Mammary epithelial cell (primary cell): ENCODE data around the gene NUP62.

ENCODE experiments used
- EZH2 ChIP-seq: IDR thresholded peaks from 2 replicates; pipeline ENCODE4 v1.6.1; 2012; ENCODE audit warnings: low read length, inconsistent platforms, borderline replicate concordance
- TF ChIP-seq, protein P1 (sequence below), 2 donors: IDR thresholded peaks in 1 of 2; conservative IDR thresholded peaks in 1 of 2; 2 replicates each; pipeline ENCODE4 v1.5.1; 2011 to 2012; ENCODE audit warnings: inconsistent platforms in 2 of 2, low read length in 2 of 2, mild to moderate bottlenecking in 2 of 2, control low read depth in 1 of 2, low read depth in 1 of 2; ENCODE audit not compliant: insufficient read depth in 1 of 2; ENCODE audit errors: extremely low read depth in 1 of 2

DNA sequence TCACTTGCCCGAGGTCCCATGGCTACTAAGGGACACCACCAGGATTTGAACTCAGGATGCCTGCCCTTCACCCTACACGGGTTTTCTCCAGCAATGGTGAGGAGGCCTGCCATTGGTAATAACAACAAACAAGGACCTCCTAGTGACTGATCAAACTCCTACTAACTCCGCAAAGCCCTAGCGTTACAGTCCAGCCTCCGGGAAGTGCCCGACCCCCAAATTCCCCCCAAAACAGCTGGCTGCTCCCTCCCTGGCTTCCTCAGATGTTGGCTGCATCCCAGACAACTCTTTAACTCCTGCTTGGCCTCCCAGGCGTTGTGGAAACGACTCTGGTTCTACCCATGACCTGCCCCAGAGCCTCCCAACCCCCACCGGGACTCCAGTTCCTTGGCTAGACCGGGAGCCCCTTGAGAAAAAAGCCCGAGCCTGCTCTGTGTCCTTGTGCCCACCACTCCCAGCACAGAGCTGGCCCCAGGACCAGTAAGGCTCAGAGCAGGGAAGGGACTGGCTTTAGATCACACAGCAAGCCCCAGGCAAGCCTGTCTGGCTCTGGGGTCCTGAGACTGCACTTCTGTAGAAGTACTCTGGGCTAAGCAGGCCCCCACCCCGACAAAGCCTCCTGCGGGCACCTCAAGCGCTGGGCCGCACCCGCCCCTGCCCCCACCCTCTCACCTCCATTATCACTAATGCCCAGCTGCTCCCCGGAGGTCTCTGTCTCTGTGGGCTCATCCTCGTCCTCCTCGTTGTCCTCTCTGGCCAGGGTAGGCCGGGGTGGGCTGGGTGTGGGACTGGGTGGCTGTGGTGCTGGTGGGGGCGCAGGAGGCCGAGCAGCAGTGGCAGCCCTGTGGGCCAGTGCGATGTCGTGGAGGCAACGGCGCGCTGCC, 56.8 kb downstream of the NUP62 start:
- TF ChIP-seq, protein P1, sequence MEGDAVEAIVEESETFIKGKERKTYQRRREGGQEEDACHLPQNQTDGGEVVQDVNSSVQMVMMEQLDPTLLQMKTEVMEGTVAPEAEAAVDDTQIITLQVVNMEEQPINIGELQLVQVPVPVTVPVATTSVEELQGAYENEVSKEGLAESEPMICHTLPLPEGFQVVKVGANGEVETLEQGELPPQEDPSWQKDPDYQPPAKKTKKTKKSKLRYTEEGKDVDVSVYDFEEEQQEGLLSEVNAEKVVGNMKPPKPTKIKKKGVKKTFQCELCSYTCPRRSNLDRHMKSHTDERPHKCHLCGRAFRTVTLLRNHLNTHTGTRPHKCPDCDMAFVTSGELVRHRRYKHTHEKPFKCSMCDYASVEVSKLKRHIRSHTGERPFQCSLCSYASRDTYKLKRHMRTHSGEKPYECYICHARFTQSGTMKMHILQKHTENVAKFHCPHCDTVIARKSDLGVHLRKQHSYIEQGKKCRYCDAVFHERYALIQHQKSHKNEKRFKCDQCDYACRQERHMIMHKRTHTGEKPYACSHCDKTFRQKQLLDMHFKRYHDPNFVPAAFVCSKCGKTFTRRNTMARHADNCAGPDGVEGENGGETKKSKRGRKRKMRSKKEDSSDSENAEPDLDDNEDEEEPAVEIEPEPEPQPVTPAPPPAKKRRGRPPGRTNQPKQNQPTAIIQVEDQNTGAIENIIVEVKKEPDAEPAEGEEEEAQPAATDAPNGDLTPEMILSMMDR (conservative IDR thresholded peaks at IDR 0.05 in 1 of 2, IDR thresholded peaks at IDR 0.05 in 1 of 2; ENCODE audit: extremely low read depth in 1 of 2, insufficient read depth in 1 of 2, low read depth in 1 of 2, low read length in 2 of 2): no peak
- no peak for TF ChIP-seq EZH2
